Measurements from ENCODE around the gene P2RX5.

The P2RX5 gene

GRCh38 chr17:3663102-3664011 is 32.6 kb downstream of the P2RX5 start:
- Histone ChIP-seq H3K27ac (ENCODE audit: low read length) (no peak overlapping the region), H3K4me2 (ENCODE audit: low read length) (no peak overlapping the region), H3K4me3 (ENCODE audit: low read length) (no peak overlapping the region), H4K20me1 (ENCODE audit: insufficient read depth, low read length) (no peaks in the 10 kb centered on the region), H2AFZ (ENCODE audit: low read depth, low read length) (no peak overlapping the region), H3K79me2 (ENCODE audit: low read length) (no peaks in the 10 kb centered on the region), H3K9me3 (ENCODE audit: insufficient read depth, low read length) (no peaks in the 10 kb centered on the region), H3K9ac (ENCODE audit: low read length) (no peak overlapping the region), H3K4me1 (ENCODE audit: low read length) (peaks cover 5% of the 10 kb centered on the region; the same call in 1 of the 2 replicates), H3K27me3 (ENCODE audit: low read depth, low read length) (no peaks in the 10 kb centered on the region), H3K36me3 (replicated peaks; ENCODE audit: low read depth, low read length) (no peaks in the 10 kb centered on the region)
- no peak for TF ChIP-seq EZH2phosphoT487 (IDR thresholded peaks at IDR 0.05; ENCODE audit: low read depth)
- TF ChIP-seq CTCF (IDR thresholded peaks at IDR 0.05; ENCODE audit: low read depth, low read length) = no peak

- H4K20me1 ChIP-seq (ENCODE audit: insufficient read depth, low read length) = no peaks in the 10 kb centered on the region
- no peaks in the 10 kb centered on the region for H3K79me2 ChIP-seq (ENCODE audit: low read length)
- no peaks in the 10 kb centered on the region for H3K9me3 ChIP-seq (ENCODE audit: insufficient read depth, low read length)
- no peaks in the 10 kb centered on the region for H3K4me1 ChIP-seq (ENCODE audit: low read length)
- no peak for TF ChIP-seq CTCF (IDR thresholded peaks at IDR 0.05; ENCODE audit: low read depth, low read length)
- TF ChIP-seq EZH2phosphoT487 (IDR thresholded peaks at IDR 0.05; ENCODE audit: low read depth) = no peak
- H3K27ac ChIP-seq (ENCODE audit: low read length) = no peak overlapping the region
- no peaks in the 10 kb centered on the region for H3K36me3 ChIP-seq (replicated peaks; ENCODE audit: low read depth, low read length)
- H3K27me3 ChIP-seq (ENCODE audit: low read depth, low read length) = no peaks in the 10 kb centered on the region
- no peak overlapping the region for H3K4me2 ChIP-seq (ENCODE audit: low read length)
- H2AFZ ChIP-seq (ENCODE audit: low read depth, low read length) = no peak overlapping the region
- no peak overlapping the region for H3K9ac ChIP-seq (ENCODE audit: low read length)
- no peak overlapping the region for H3K4me3 ChIP-seq (ENCODE audit: low read length)
Observed at GRCh38 chr17:3660311-3660891, 35.6 kb downstream of the P2RX5 start.

- Histone ChIP-seq H3K4me1 (ENCODE audit: low read length) (no peaks in the 10 kb centered on the region), H3K4me3 (ENCODE audit: low read length) (no peak overlapping the region), H3K4me2 (ENCODE audit: low read length) (no peak overlapping the region), H3K9me3 (ENCODE audit: insufficient read depth, low read length) (no peaks in the 10 kb centered on the region), H3K36me3 (replicated peaks; ENCODE audit: low read depth, low read length) (no peaks in the 10 kb centered on the region), H2AFZ (ENCODE audit: low read depth, low read length) (no peak overlapping the region), H3K9ac (ENCODE audit: low read length) (no peak overlapping the region), H3K79me2 (ENCODE audit: low read length) (no peaks in the 10 kb centered on the region), H3K27me3 (ENCODE audit: low read depth, low read length) (no peaks in the 10 kb centered on the region), H4K20me1 (ENCODE audit: insufficient read depth, low read length) (no peaks in the 10 kb centered on the region), H3K27ac (ENCODE audit: low read length) (no peak overlapping the region)
- no peak for TF ChIP-seq CTCF (IDR thresholded peaks at IDR 0.05; ENCODE audit: low read depth, low read length)
- no peak for TF ChIP-seq EZH2phosphoT487 (IDR thresholded peaks at IDR 0.05; ENCODE audit: low read depth)
Observed at GRCh38 chr17:3659541-3660111, 36.3 kb downstream of the P2RX5 start.

- no peaks in the 10 kb centered on the region for H3K79me2 ChIP-seq (ENCODE audit: low read length)
- no peaks in the 10 kb centered on the region for H3K36me3 ChIP-seq (replicated peaks; ENCODE audit: low read depth, low read length)
- no peak for TF ChIP-seq CTCF (IDR thresholded peaks at IDR 0.05; ENCODE audit: low read depth, low read length)
- TF ChIP-seq EZH2phosphoT487 (IDR thresholded peaks at IDR 0.05; ENCODE audit: low read depth) = no peak
- H4K20me1 ChIP-seq (ENCODE audit: insufficient read depth, low read length) = no peaks in the 10 kb centered on the region
- no peak overlapping the region for H3K4me3 ChIP-seq (ENCODE audit: low read length)
- no peaks in the 10 kb centered on the region for H3K9me3 ChIP-seq (ENCODE audit: insufficient read depth, low read length)
- no peak overlapping the region for H3K4me2 ChIP-seq (ENCODE audit: low read length)
- H2AFZ ChIP-seq (ENCODE audit: low read depth, low read length) = no peak overlapping the region
- no peak overlapping the region for H3K27ac ChIP-seq (ENCODE audit: low read length)
- H3K27me3 ChIP-seq (ENCODE audit: low read depth, low read length) = no peaks in the 10 kb centered on the region
- no peak overlapping the region for H3K9ac ChIP-seq (ENCODE audit: low read length)
- H3K4me1 ChIP-seq (ENCODE audit: low read length) = no peaks in the 10 kb centered on the region
Observed at GRCh38 chr17:3658784-3659449, 37.0 kb downstream of the P2RX5 start.

Data from OCI-LY3 (cell line).